Measurements from ENCODE around the gene CREBBP.

GRCh38 chr16:3717235-3718018, 163.1 kb downstream of the CREBBP start, which contains the start of gene TRAP1:
- no peak for TF ChIP-seq CTCF (IDR thresholded peaks at IDR 0.05)
- TF ChIP-seq POLR2A (IDR thresholded peaks at IDR 0.05) = peak; percentile 15
- TF ChIP-seq POLR2AphosphoS5 (IDR thresholded peaks at IDR 0.05) = peak; percentile 84 to 95 (median 89)
